HFF-Myc (cell line): Measurements from ENCODE around the gene COG7.
"Not testable (repeated sequence)": the region's sequence is repeated elsewhere in the genome, so short reads cannot be mapped to it uniquely, and the experiment has no call there.

Experiments
- DNase-seq: peaks from one replicate; pipeline ENCODE4 v3.0.0-alpha.2; 2011; ENCODE audit warnings: low read depth; ENCODE audit errors: extremely low read depth
- H3K4me3 ChIP-seq: replicated peaks from 2 replicates; pipeline ENCODE4 v1.5.1; 2011; ENCODE audit warnings: low read depth, mild to moderate bottlenecking, control low read depth, low read length
- CTCF ChIP-seq: IDR thresholded peaks from 2 replicates; pipeline ENCODE4 v1.5.1; 2012; ENCODE audit warnings: mild to moderate bottlenecking, low read depth, low read length, control low read depth; ENCODE audit errors: missing control alignments

The COG7 gene

GRCh38 chr16:23486480-23486879 is 33.5 kb upstream of the COG7 start:
- DNase-seq, result no peak
- TF ChIP-seq CTCF, result no peak
- H3K4me3 ChIP-seq, result no peak overlapping the region

- DNase-seq, result no peak
- H3K4me3 ChIP-seq, result no peak overlapping the region
- no peak for TF ChIP-seq CTCF
Observed at GRCh38 chr16:23485841-23486240, 32.9 kb upstream of the COG7 start.

GRCh38 chr16:23485257-23485614 is 32.2 kb upstream of the COG7 start:
- no peak for TF ChIP-seq CTCF
- no peak for DNase-seq
- H3K4me3 ChIP-seq, result no peak overlapping the region

- no peak for DNase-seq
- no peak overlapping the region for H3K4me3 ChIP-seq
- no peak for TF ChIP-seq CTCF
Observed at GRCh38 chr16:23484510-23485256, 31.7 kb upstream of the COG7 start.

GRCh38 chr16:23483492-23483891 is 30.5 kb upstream of the COG7 start:
- not testable (repeated sequence) for H3K4me3 ChIP-seq, DNase-seq

GRCh38 chr16:23482778-23483177 is 29.8 kb upstream of the COG7 start:
- no peak for DNase-seq
- TF ChIP-seq CTCF, result no peak
- H3K4me3 ChIP-seq, result no peak overlapping the region

- TF ChIP-seq CTCF, result no peak
Observed at GRCh38 chr16:23480257-23480656, 27.3 kb upstream of the COG7 start.

More at GRCh38 chr16:23480257-23480656, 27.3 kb upstream of the COG7 start:
- DNase-seq, result no peak
- H3K4me3 ChIP-seq, result no peak overlapping the region
